Measurements from ENCODE around the gene SLC16A14. TPM values are rescaled to one million over a fixed set of nuclear protein-coding genes. Genes with fewer than 3 reads are reported as not detected.

SLC16A14 gene
- total and polyA plus RNA-seq, 10 of the 15 experiments (the other 5 are each of a cell fraction or from before 2014, with no cell fraction given) = 0.87 to 6.4 (median 4.1) TPM; not detected in 1

GRCh38 chr2:230019742-230020141 lies 49.0 kb downstream of the SLC16A14 start:
- no peak for FAIRE-seq
- intact Hi-C loops (cut with micrococcal nuclease; ENCODE audit: unreplicated experiment) (no loop called here), in situ Hi-C loops (cut with MboI) (no loop called here)
- ATAC-seq = no peak
- Histone ChIP-seq H3K79me2 (ENCODE audit: control insufficient read depth, insufficient read depth, low read length) (no peaks in the 10 kb centered on the region), H3K4me2 (ENCODE audit: control insufficient read depth, insufficient read depth) (no peak overlapping the region), H3K4me3 (no peak overlapping the region), H3K27ac (ENCODE audit: control insufficient read depth, insufficient read depth) (no peak overlapping the region), H3K27me3 (replicated peaks in 1 of 2; ENCODE audit: control insufficient read depth in 2 of 2, insufficient read depth in 2 of 2, low read length in 1 of 2) (no peaks in the 10 kb centered on the region), H3K9ac (ENCODE audit: control insufficient read depth, insufficient read depth, low read length) (no peak overlapping the region), H4K20me1 (ENCODE audit: control insufficient read depth, insufficient read depth) (no peaks in the 10 kb centered on the region), H3K36me3 (ENCODE audit: control insufficient read depth in 2 of 2, insufficient read depth in 2 of 2, low read length in 1 of 2) (no peaks in the 10 kb centered on the region), H3K4me1 (ENCODE audit: control insufficient read depth, insufficient read depth, low read length) (no peaks in the 10 kb centered on the region), H2AFZ (ENCODE audit: control insufficient read depth, low read depth, low read length) (no peak overlapping the region), H3K9me3 (replicated peaks; ENCODE audit: control insufficient read depth, insufficient read depth, low read length) (no peaks in the 10 kb centered on the region)
- RAD21 ChIA-PET (ENCODE audit: unreplicated experiment) = no interaction called here
- POLR2A ChIA-PET = no interaction called here
- no peak for DNase-seq (ENCODE audit: low read depth, low spot score)
- 43% methylated on average over 3 of the region's 3 CpGs for WGBS (ENCODE audit: insufficient coverage, insufficient replicate concordance, low lambda C conversion rate, missing lambda C conversion rate)
- CTCF ChIA-PET = interaction anchor here (1.0 to 1.3 kb wide), 2 partner anchors 11 to 48 kb away, joined by 3 to 5 read pairs; no protein-coding TSS in a partner anchor
- BruUV-seq (replicated peaks) = no TSS peak
- TF ChIP-seq, protein P1, sequence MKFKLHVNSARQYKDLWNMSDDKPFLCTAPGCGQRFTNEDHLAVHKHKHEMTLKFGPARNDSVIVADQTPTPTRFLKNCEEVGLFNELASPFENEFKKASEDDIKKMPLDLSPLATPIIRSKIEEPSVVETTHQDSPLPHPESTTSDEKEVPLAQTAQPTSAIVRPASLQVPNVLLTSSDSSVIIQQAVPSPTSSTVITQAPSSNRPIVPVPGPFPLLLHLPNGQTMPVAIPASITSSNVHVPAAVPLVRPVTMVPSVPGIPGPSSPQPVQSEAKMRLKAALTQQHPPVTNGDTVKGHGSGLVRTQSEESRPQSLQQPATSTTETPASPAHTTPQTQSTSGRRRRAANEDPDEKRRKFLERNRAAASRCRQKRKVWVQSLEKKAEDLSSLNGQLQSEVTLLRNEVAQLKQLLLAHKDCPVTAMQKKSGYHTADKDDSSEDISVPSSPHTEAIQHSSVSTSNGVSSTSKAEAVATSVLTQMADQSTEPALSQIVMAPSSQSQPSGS (IDR thresholded peaks at IDR 0.05; ENCODE audit: low read length) = no peak
- TF ChIP-seq, protein P2, sequence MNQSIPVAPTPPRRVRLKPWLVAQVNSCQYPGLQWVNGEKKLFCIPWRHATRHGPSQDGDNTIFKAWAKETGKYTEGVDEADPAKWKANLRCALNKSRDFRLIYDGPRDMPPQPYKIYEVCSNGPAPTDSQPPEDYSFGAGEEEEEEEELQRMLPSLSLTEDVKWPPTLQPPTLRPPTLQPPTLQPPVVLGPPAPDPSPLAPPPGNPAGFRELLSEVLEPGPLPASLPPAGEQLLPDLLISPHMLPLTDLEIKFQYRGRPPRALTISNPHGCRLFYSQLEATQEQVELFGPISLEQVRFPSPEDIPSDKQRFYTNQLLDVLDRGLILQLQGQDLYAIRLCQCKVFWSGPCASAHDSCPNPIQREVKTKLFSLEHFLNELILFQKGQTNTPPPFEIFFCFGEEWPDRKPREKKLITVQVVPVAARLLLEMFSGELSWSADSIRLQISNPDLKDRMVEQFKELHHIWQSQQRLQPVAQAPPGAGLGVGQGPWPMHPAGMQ (IDR thresholded peaks at IDR 0.05; ENCODE audit: borderline replicate concordance) = no peak
- TF ChIP-seq USF2 (IDR thresholded peaks at IDR 0.05; ENCODE audit: borderline replicate concordance, low read depth, low read length) = no peak
- no peak for TF ChIP-seq CBX3 (IDR thresholded peaks at IDR 0.05; ENCODE audit: borderline replicate concordance, low read depth)
- peak; percentile 43; the same call in 1 of the 2 replicates for TF ChIP-seq RUNX3 (IDR thresholded peaks at IDR 0.05; ENCODE audit: low read length)
- no peak for TF ChIP-seq ZNF24 (IDR thresholded peaks at IDR 0.05)
- TF ChIP-seq, protein P3, sequence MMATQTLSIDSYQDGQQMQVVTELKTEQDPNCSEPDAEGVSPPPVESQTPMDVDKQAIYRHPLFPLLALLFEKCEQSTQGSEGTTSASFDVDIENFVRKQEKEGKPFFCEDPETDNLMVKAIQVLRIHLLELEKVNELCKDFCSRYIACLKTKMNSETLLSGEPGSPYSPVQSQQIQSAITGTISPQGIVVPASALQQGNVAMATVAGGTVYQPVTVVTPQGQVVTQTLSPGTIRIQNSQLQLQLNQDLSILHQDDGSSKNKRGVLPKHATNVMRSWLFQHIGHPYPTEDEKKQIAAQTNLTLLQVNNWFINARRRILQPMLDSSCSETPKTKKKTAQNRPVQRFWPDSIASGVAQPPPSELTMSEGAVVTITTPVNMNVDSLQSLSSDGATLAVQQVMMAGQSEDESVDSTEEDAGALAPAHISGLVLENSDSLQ (IDR thresholded peaks at IDR 0.05) = no peak
- TF ChIP-seq CBX5 (IDR thresholded peaks at IDR 0.05; ENCODE audit: low read depth) = no peak
- TF ChIP-seq RAD21 (IDR thresholded peaks at IDR 0.05; ENCODE audit: insufficient read depth, low read depth, low read length) = no peak
- no peak for TF ChIP-seq SREBF2 (IDR thresholded peaks at IDR 0.05; ENCODE audit: low read length)
- no peak for TF ChIP-seq SPI1 (IDR thresholded peaks at IDR 0.05; ENCODE audit: borderline replicate concordance, insufficient read depth, low read depth, low read length)
- TF ChIP-seq ZBTB40 (IDR thresholded peaks at IDR 0.05; ENCODE audit: borderline replicate concordance) = 0 out of 2 replicates have a peak, but pooled peaks have one; percentile 52
- SMC1A ChIA-PET (ENCODE audit: uncharacterized antibody, unreplicated experiment) = interaction anchor here (1.2 kb wide), 1 partner anchor 131 kb away, joined by 3 read pairs; no protein-coding TSS in a partner anchor

Data from GM12878 (cell line).